NCI-H69 (cell line): ENCODE data around the gene TSPAN8.
A peak's percentile ranks its signal among the peaks of the same experiment; 100 is the strongest.
"Not testable (repeated sequence)": the region's sequence is repeated elsewhere in the genome, so short reads cannot be mapped to it uniquely, and the experiment has no call there.

ENCODE experiments used
- DNase-seq: peaks from one replicate; lab custom pipeline; 2025; lab: John Stamatoyannopoulos, UW

The TSPAN8 gene

GRCh38 chr12:71157601-71158233 is at the start of gene TSPAN8:
TSS of gene TSPAN8 (minus strand) at chr12:71157999. CDS start at chr12:71157678, 321 bp downstream.
- peak; percentile 68 for DNase-seq

- DNase-seq = peak; percentile 79
Observed at GRCh38 chr12:71201136-71201679, 43.4 kb upstream of the TSPAN8 start.

- no peak for DNase-seq
Observed at GRCh38 chr12:71200706-71201105, 42.9 kb upstream of the TSPAN8 start.

- DNase-seq = no peak
Observed at GRCh38 chr12:71197460-71197859, 39.7 kb upstream of the TSPAN8 start.

- no peak for DNase-seq
Observed at GRCh38 chr12:71195338-71195896, 37.6 kb upstream of the TSPAN8 start.

GRCh38 chr12:71194657-71195056 is 36.9 kb upstream of the TSPAN8 start:
- peak; percentile 0 for DNase-seq

GRCh38 chr12:71193041-71193440 is 35.2 kb upstream of the TSPAN8 start:
- DNase-seq = no peak

- no peak for DNase-seq
Observed at GRCh38 chr12:71191509-71192196, 33.9 kb upstream of the TSPAN8 start.

GRCh38 chr12:71190822-71191221 is 33.0 kb upstream of the TSPAN8 start:
- DNase-seq = no peak

GRCh38 chr12:71187379-71187778 is 29.6 kb upstream of the TSPAN8 start:
- DNase-seq = no peak

- no peak for DNase-seq
Observed at GRCh38 chr12:71186571-71187288, 28.9 kb upstream of the TSPAN8 start.

GRCh38 chr12:71183846-71184245 is 26.0 kb upstream of the TSPAN8 start:
- no peak for DNase-seq

GRCh38 chr12:71183018-71183417 is 25.2 kb upstream of the TSPAN8 start:
- DNase-seq = no peak

- no peak for DNase-seq
Observed at GRCh38 chr12:71178162-71178561, 20.4 kb upstream of the TSPAN8 start.

- DNase-seq = no peak
Observed at GRCh38 chr12:71174825-71175224, 17.0 kb upstream of the TSPAN8 start.

GRCh38 chr12:71174146-71174545 is 16.3 kb upstream of the TSPAN8 start:
- no peak for DNase-seq

- DNase-seq = no peak
Observed at GRCh38 chr12:71170456-71170855, 12.7 kb upstream of the TSPAN8 start.

GRCh38 chr12:71169286-71169685 is 11.5 kb upstream of the TSPAN8 start:
- no peak for DNase-seq

- DNase-seq = no peak
Observed at GRCh38 chr12:71166862-71167496, 9.2 kb upstream of the TSPAN8 start.

- no peak for DNase-seq
Observed at GRCh38 chr12:71166280-71166679, 8.5 kb upstream of the TSPAN8 start.

- DNase-seq = not testable (repeated sequence)
Observed at GRCh38 chr12:71165780-71166179, 8.0 kb upstream of the TSPAN8 start.
